HG03103 (cell line): ENCODE data around the gene ABCB1.
A peak's percentile ranks its signal among the peaks of the same experiment; 100 is the strongest.
"Not testable (repeated sequence)": the region's sequence is repeated elsewhere in the genome, so short reads cannot be mapped to it uniquely, and the experiment has no call there.

Experiments used
- ATAC-seq: cut with Tn5 transposase; IDR thresholded peaks from one replicate; pipeline ENCODE4 v1.9.1; 2021; ENCODE audit warnings: low read depth; ENCODE audit not compliant: unreplicated experiment

The ABCB1 gene

GRCh38 chr7:87474533-87475358, 125.9 kb downstream of the ABCB1 start:
- peak; percentile 81 for ATAC-seq

- no peak for ATAC-seq
Measured at GRCh38 chr7:87473986-87474385, 126.7 kb downstream of the ABCB1 start.

- ATAC-seq, result no peak
Measured at GRCh38 chr7:87473192-87473591, 127.5 kb downstream of the ABCB1 start.

GRCh38 chr7:87471473-87471872, 129.2 kb downstream of the ABCB1 start:
- no peak for ATAC-seq

- ATAC-seq, result not testable (repeated sequence)
Measured at GRCh38 chr7:87469204-87469603, 131.5 kb downstream of the ABCB1 start.

- not testable (repeated sequence) for ATAC-seq
Measured at GRCh38 chr7:87465534-87465880, 135.2 kb downstream of the ABCB1 start.

- ATAC-seq, result not testable (repeated sequence)
Measured at GRCh38 chr7:87464830-87465533, 135.7 kb downstream of the ABCB1 start.

- no peak for ATAC-seq
Measured at GRCh38 chr7:87463982-87464381, 136.7 kb downstream of the ABCB1 start.

- not testable (repeated sequence) for ATAC-seq
Measured at GRCh38 chr7:87460444-87460843, 140.2 kb downstream of the ABCB1 start.

GRCh38 chr7:87459941-87460340, 140.7 kb downstream of the ABCB1 start:
- ATAC-seq, result no peak

GRCh38 chr7:87458148-87458547, 142.5 kb downstream of the ABCB1 start:
- no peak for ATAC-seq

GRCh38 chr7:87456247-87456646, 144.4 kb downstream of the ABCB1 start:
- no peak for ATAC-seq
